HCT116 (cell line): Measurements from ENCODE around the gene PFKP. TPM values are rescaled to one million over a fixed set of nuclear protein-coding genes. Genes with fewer than 3 reads are reported as not detected.

Experiments used
- ATAC-seq: fragments of 200-7000 bp; cut with Tn5 transposase; 2 replicates; pipeline ENCODE4 v1.9.1; 2020; ENCODE audit warnings: mild to moderate bottlenecking, moderate library complexity
- BruUV-seq: library from RNA; stranded (reverse); fragments of 400-500 nt; replicated peaks from 2 replicates; lab custom pipeline; 2021; lab: Mats Ljungman, UMichigan
- CTCF ChIA-PET: fragments of 300-600 bp; sonication (Branson Sonifier 250); formaldehyde crosslinking; loops from one replicate; lab custom pipeline; 2021; ENCODE audit warnings: antibody characterized with exemption; lab: Charles Lee
- POLR2A ChIA-PET: fragments of 300-600, 350-600 bp; sonication (Branson Sonifier 250); formaldehyde crosslinking; loops from one replicate; lab custom pipeline; 2021; ENCODE audit warnings: antibody characterized with exemption; lab: Charles Lee
- RAD21 ChIA-PET, 2 experiments: fragments of 300-600 bp; sonication (Branson Sonifier 250); formaldehyde crosslinking; loops; one replicate each; lab custom pipeline; 2023; ENCODE audit warnings: low total read pairs in 2 of 2; ENCODE audit not compliant: uncharacterized antibody in 2 of 2, unreplicated experiment in 2 of 2, low non-redundant PET in 1 of 2; lab: Charles Lee
- DNase-seq: peaks from one replicate; pipeline ENCODE4 v3.0.0-alpha.2; 2010; ENCODE audit warnings: low read depth, low spot score
- H2AFZ ChIP-seq: fragments of 200-600 bp; shearing (Covaris generic), sonication (generic); 2 replicates; pipeline ENCODE4 v1.6.1; 2017; ENCODE audit warnings: low read depth, mixed run types, mixed read lengths, antibody characterized with exemption, low read length; ENCODE audit not compliant: poor library complexity, severe bottlenecking
- H3K27ac ChIP-seq: 2 replicates; pipeline ENCODE4 v1.5.1; 2012; ENCODE audit warnings: low read depth, low read length
- H3K27me3 ChIP-seq: fragments of 200-600 bp; sonication (generic); 2 replicates; pipeline ENCODE4 v1.6.1; 2016; ENCODE audit warnings: mixed run types, low read length, mixed read lengths; ENCODE audit not compliant: insufficient read depth
- H3K36me3 ChIP-seq, 2 experiments: fragments of 200-500 bp in 1 of 2; fragments of 200-600 bp in 1 of 2; sonication (Bioruptor generic) in 1 of 2; sonication (generic) in 1 of 2; 2 replicates each; pipeline versions ENCODE4 v1.5.1 to v1.6.1; 2014 to 2016; ENCODE audit warnings: low read length in 2 of 2, inconsistent platforms in 1 of 2, mixed read lengths in 1 of 2, mixed run types in 1 of 2; ENCODE audit not compliant: insufficient read depth in 2 of 2, control insufficient read depth in 1 of 2
- H3K4me1 ChIP-seq, 2 experiments: fragments of 200-600 bp in 1 of 2; sonication (generic) in 1 of 2; 2 replicates each; pipeline versions ENCODE4 v1.5.1 to v1.6.1; 2012 to 2017; ENCODE audit warnings: low read length in 2 of 2, inconsistent platforms in 1 of 2, mild to moderate bottlenecking in 1 of 2, mixed read lengths in 1 of 2, mixed run types in 1 of 2, moderate library complexity in 1 of 2; ENCODE audit not compliant: insufficient read depth in 2 of 2, control insufficient read depth in 1 of 2
- H3K4me2 ChIP-seq: fragments of 200-600 bp; sonication (generic); 2 replicates; pipeline ENCODE4 v1.6.1; 2017; ENCODE audit warnings: mixed run types, low read length, mixed read lengths
- H3K4me3 ChIP-seq, 2 experiments: fragments of 200-600 bp in 1 of 2; sonication (generic) in 1 of 2; replicated peaks in 1 of 2; 2 replicates each; pipeline ENCODE4 v1.5.1; 2011 to 2016; ENCODE audit warnings: low read length in 2 of 2, control low read depth in 1 of 2, low read depth in 1 of 2, mild to moderate bottlenecking in 1 of 2, mixed read lengths in 1 of 2, mixed run types in 1 of 2
- H3K79me2 ChIP-seq: fragments of 200-600 bp; sonication (generic); 2 replicates; pipeline ENCODE4 v1.6.1; 2017; ENCODE audit warnings: mild to moderate bottlenecking, mixed run types, low read length, moderate library complexity, mixed read lengths; ENCODE audit not compliant: insufficient read depth
- H3K9ac ChIP-seq: fragments of 200-600 bp; sonication (generic); 2 replicates; pipeline ENCODE4 v1.6.1; 2016; ENCODE audit warnings: low read length, mixed read lengths
- H3K9me2 ChIP-seq: fragments of 200-600 bp; sonication (generic), shearing (Covaris generic); 2 replicates; pipeline ENCODE4 v1.6.1; 2017; ENCODE audit warnings: mixed run types, mild to moderate bottlenecking, moderate library complexity; ENCODE audit not compliant: insufficient read depth
- H3K9me3 ChIP-seq, 2 experiments: fragments of 200-500 bp in 1 of 2; fragments of 200-600 bp in 1 of 2; sonication (Bioruptor generic) in 1 of 2; sonication (generic) in 1 of 2; 2 replicates each; pipeline ENCODE4 v1.6.1; 2014 to 2017; ENCODE audit warnings: low read length in 2 of 2, mixed read lengths in 2 of 2, inconsistent platforms in 1 of 2, low read depth in 1 of 2, mild to moderate bottlenecking in 1 of 2, mixed run types in 1 of 2, moderate library complexity in 1 of 2; ENCODE audit not compliant: control insufficient read depth in 1 of 2, insufficient read depth in 1 of 2
- H4K20me1 ChIP-seq: fragments of 200-600 bp; sonication (generic), shearing (Covaris generic); 2 replicates; pipeline ENCODE4 v1.6.1; 2017; ENCODE audit warnings: mixed run types, mild to moderate bottlenecking, moderate library complexity; ENCODE audit not compliant: insufficient read depth
- CBX3 ChIP-seq: IDR thresholded peaks from 2 replicates; pipeline ENCODE4 v1.6.1; 2012; ENCODE audit warnings: low read depth
- CEBPB ChIP-seq: IDR thresholded peaks from 2 replicates; pipeline ENCODE4 v1.6.1; 2012; ENCODE audit warnings: low read depth
- EGR1 ChIP-seq: IDR thresholded peaks from 2 replicates; pipeline ENCODE4 v1.6.1; 2012; ENCODE audit warnings: low read depth
- ELF1 ChIP-seq: IDR thresholded peaks from 2 replicates; pipeline ENCODE4 v1.6.1; 2012; ENCODE audit warnings: low read depth, borderline replicate concordance
- EZH2phosphoT487 ChIP-seq: fragments of 200-600 bp; IDR thresholded peaks from 2 replicates; pipeline ENCODE4 v1.6.1; 2018; ENCODE audit warnings: antibody characterized with exemption, borderline replicate concordance
- FOSL1 ChIP-seq: IDR thresholded peaks from 2 replicates; pipeline ENCODE4 v1.6.1; 2012; ENCODE audit warnings: low read depth
- JUND ChIP-seq: IDR thresholded peaks from 2 replicates; pipeline ENCODE4 v1.6.1; 2012
- POLR2A ChIP-seq: IDR thresholded peaks from 2 replicates; pipeline ENCODE4 v1.7.0; 2011; ENCODE audit warnings: borderline replicate concordance; ENCODE audit not compliant: insufficient read depth, insufficient read length; ENCODE audit errors: extremely low read depth
- SIN3A ChIP-seq: IDR thresholded peaks from 2 replicates; pipeline ENCODE4 v1.6.1; 2012; ENCODE audit warnings: low read depth
- TCF7L2 ChIP-seq: IDR thresholded peaks from 2 replicates; pipeline ENCODE4 v1.7.0; 2011; ENCODE audit warnings: borderline replicate concordance, inconsistent platforms; ENCODE audit not compliant: insufficient read depth, insufficient read length; ENCODE audit errors: extremely low read depth
- YY1 ChIP-seq: IDR thresholded peaks from 2 replicates; pipeline ENCODE4 v1.6.1; 2011; ENCODE audit warnings: low read length, low read depth, moderate library complexity, mild to moderate bottlenecking; ENCODE audit not compliant: insufficient replicate concordance; ENCODE audit errors: extremely low read depth
- ZFX ChIP-seq: fragments of 450-650 bp; IDR thresholded peaks from 2 replicates; pipeline ENCODE4 v1.6.1; 2017
- intact Hi-C: fragments of 100-400 bp; cut with micrococcal nuclease; formaldehyde crosslinking; loops from 2 replicates; pipeline ENCODE4 v1.10.0; 2022
- total RNA-seq: library from RNA; stranded (reverse); gene quantifications from one replicate; pipeline ENCODE4 v1.2.1, GENCODE V29; 2021; ENCODE audit not compliant: unreplicated experiment
- TF ChIP-seq, protein P1 (sequence below): IDR thresholded peaks from 2 replicates; pipeline ENCODE4 v1.6.1; 2012
- TF ChIP-seq, protein P2 (sequence below): IDR thresholded peaks from 2 replicates; pipeline ENCODE4 v1.6.1; 2012; ENCODE audit warnings: low read depth
- TF ChIP-seq, protein P3 (sequence below): IDR thresholded peaks from 2 replicates; pipeline ENCODE4 v1.6.1; 2012

The PFKP gene
- total RNA-seq, 1 experiment from 2014 or later = 237 TPM

DNA sequence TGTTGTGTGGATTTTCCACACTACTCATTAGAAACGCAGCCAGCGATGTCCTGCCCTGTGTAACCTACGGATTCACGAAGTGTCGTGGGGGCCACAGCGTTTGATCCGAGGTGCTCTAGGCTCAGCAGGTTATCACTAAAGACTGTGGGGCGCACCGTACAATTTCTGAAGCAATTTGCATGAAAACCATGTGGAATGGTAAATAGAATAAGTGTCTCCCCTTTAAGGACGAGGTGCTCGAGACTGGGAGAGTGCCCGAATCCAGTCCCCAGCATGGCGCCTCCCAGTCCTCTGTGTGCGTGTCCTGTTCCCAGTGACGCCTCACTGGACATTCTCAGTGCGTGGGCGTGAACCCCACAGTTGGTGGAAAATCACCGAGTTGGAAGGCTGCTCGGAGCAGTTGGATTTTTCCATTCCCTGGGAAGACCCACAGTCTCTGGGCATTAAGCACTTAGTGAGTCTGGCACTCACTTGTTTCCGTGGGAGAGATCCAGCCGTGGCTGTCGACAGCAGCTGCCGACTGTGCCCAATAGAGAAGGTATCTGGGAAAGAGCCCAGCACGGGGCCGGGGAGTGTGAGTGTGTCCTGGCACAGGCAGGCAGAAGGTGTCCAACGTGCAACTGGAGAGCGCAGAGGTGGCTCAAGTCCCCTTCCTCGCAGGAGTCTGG lies 37.0 kb downstream of the PFKP start:
- Histone ChIP-seq H3K27ac (no peak overlapping the region), H3K9ac (no peak overlapping the region), H3K9me2 (no peaks in the 10 kb centered on the region), H2AFZ (no peak overlapping the region), H3K27me3 (no peaks in the 10 kb centered on the region), H3K9me3 (no peaks in the 10 kb centered on the region), H3K4me3 (no peak overlapping the region), H4K20me1 (no peaks in the 10 kb centered on the region), H3K4me1 (no peaks in the 10 kb centered on the region), H3K4me2 (no peak overlapping the region), H3K36me3 (peaks cover 60 to 80% of the 10 kb centered on the region in 2 experiments), H3K79me2 (peaks cover 65% of the 10 kb centered on the region)
- ChIA-PET CTCF (no interaction called here), RAD21 (no interaction called here), POLR2A (no interaction called here)
- TF ChIP-seq FOSL1 (no peak), CEBPB (no peak), EGR1 (no peak), SIN3A (no peak), POLR2A (no peak), YY1 (no peak), EZH2phosphoT487 (no peak), ELF1 (no peak), CBX3 (no peak), JUND (no peak), TCF7L2 (no peak), ZFX (no peak)
- TF ChIP-seq, protein P1, sequence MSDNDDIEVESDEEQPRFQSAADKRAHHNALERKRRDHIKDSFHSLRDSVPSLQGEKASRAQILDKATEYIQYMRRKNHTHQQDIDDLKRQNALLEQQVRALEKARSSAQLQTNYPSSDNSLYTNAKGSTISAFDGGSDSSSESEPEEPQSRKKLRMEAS = no peak
- TF ChIP-seq, protein P2, sequence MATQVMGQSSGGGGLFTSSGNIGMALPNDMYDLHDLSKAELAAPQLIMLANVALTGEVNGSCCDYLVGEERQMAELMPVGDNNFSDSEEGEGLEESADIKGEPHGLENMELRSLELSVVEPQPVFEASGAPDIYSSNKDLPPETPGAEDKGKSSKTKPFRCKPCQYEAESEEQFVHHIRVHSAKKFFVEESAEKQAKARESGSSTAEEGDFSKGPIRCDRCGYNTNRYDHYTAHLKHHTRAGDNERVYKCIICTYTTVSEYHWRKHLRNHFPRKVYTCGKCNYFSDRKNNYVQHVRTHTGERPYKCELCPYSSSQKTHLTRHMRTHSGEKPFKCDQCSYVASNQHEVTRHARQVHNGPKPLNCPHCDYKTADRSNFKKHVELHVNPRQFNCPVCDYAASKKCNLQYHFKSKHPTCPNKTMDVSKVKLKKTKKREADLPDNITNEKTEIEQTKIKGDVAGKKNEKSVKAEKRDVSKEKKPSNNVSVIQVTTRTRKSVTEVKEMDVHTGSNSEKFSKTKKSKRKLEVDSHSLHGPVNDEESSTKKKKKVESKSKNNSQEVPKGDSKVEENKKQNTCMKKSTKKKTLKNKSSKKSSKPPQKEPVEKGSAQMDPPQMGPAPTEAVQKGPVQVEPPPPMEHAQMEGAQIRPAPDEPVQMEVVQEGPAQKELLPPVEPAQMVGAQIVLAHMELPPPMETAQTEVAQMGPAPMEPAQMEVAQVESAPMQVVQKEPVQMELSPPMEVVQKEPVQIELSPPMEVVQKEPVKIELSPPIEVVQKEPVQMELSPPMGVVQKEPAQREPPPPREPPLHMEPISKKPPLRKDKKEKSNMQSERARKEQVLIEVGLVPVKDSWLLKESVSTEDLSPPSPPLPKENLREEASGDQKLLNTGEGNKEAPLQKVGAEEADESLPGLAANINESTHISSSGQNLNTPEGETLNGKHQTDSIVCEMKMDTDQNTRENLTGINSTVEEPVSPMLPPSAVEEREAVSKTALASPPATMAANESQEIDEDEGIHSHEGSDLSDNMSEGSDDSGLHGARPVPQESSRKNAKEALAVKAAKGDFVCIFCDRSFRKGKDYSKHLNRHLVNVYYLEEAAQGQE = no peak
- TF ChIP-seq, protein P3, sequence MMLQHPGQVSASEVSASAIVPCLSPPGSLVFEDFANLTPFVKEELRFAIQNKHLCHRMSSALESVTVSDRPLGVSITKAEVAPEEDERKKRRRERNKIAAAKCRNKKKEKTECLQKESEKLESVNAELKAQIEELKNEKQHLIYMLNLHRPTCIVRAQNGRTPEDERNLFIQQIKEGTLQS = no peak
- ATAC-seq = no peak
- DNase-seq = no peak
- BruUV-seq = no TSS peak
- intact Hi-C loops = no loop called here
